Measurements from ENCODE around the gene C1orf210. TPM values are rescaled to one million over a fixed set of nuclear protein-coding genes. Genes with fewer than 3 reads are reported as not detected.

The C1orf210 gene
- total and polyA plus RNA-seq, 9 of the 15 experiments (the other 6 are each of a cell fraction or from before 2014, with no cell fraction given) = 0.21 TPM; not detected in 8

- no peak for TF ChIP-seq MAZ (CRISPR knock-in tag; conservative IDR thresholded peaks at IDR 0.05 in 1 of 2, IDR thresholded peaks at IDR 0.05 in 1 of 2)
- TF ChIP-seq HNRNPH1 (optimal IDR thresholded peaks at IDR 0.05; ENCODE audit: low read depth, low read length) = no peak
- TF ChIP-seq ZNF146 (CRISPR knock-in tag; IDR thresholded peaks at IDR 0.05; ENCODE audit: unreplicated experiment) = no peak
- TF ChIP-seq PHTF2 (CRISPR knock-in tag; IDR thresholded peaks at IDR 0.05) = no peak
- TF ChIP-seq EP400 (IDR thresholded peaks at IDR 0.05) = no peak
- TF ChIP-seq SMAD3 (CRISPR knock-in tag; conservative IDR thresholded peaks at IDR 0.05) = no peak
- TF ChIP-seq ZNF23 (CRISPR knock-in tag; IDR thresholded peaks at IDR 0.05) = no peak
- TF ChIP-seq CCAR2 (IDR thresholded peaks at IDR 0.05; ENCODE audit: low read depth, low read length) = no peak
- no peak for TF ChIP-seq OTX1 (CRISPR knock-in tag; IDR thresholded peaks at IDR 0.05)
- TF ChIP-seq PTBP1 (IDR thresholded peaks at IDR 0.05; ENCODE audit: low read depth, low read length) = no peak
- TF ChIP-seq FUS (optimal IDR thresholded peaks at IDR 0.05; ENCODE audit: low read depth, low read length) = no peak
- no peak for TF ChIP-seq MTA2 (IDR thresholded peaks at IDR 0.05; ENCODE audit: low read depth)
Observed at GRCh38 chr1:43253173-43253572, 32.2 kb downstream of the C1orf210 start (continued).

GRCh38 chr1:43252225-43252624, 33.2 kb downstream of the C1orf210 start:
- no peak overlapping the region for H3K27ac ChIP-seq (ENCODE audit: extremely low read depth, low read depth, low read length)
- in situ Hi-C loops (cut with MboI) = no loop called here
- no peak for TF ChIP-seq ZNF41 (CRISPR knock-in tag; conservative IDR thresholded peaks at IDR 0.05)
- TF ChIP-seq ZNF324 (CRISPR knock-in tag; IDR thresholded peaks at IDR 0.05) = no peak
- TF ChIP-seq, protein P1, sequence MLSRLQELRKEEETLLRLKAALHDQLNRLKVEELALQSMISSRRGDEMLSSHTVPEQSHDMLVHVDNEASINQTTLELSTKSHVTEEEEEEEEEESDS (CRISPR knock-in tag; IDR thresholded peaks at IDR 0.05) = no peak
- TF ChIP-seq IFI16 (CRISPR knock-in tag; IDR thresholded peaks at IDR 0.05) = no peak
- TF ChIP-seq, protein P2, sequence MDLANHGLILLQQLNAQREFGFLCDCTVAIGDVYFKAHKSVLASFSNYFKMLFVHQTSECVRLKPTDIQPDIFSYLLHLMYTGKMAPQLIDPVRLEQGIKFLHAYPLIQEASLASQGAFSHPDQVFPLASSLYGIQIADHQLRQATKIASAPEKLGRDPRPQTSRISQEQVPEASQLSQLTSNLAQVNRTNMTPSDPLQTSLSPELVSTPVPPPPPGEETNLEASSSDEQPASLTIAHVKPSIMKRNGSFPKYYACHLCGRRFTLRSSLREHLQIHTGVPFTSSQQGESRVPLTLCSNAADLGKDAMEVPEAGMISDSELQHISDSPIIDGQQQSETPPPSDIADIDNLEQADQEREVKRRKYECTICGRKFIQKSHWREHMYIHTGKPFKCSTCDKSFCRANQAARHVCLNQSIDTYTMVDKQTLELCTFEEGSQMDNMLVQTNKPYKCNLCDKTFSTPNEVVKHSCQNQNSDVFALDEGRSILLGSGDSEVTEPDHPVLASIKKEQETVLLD (IDR thresholded peaks at IDR 0.05) = no peak
- TF ChIP-seq, protein P3, sequence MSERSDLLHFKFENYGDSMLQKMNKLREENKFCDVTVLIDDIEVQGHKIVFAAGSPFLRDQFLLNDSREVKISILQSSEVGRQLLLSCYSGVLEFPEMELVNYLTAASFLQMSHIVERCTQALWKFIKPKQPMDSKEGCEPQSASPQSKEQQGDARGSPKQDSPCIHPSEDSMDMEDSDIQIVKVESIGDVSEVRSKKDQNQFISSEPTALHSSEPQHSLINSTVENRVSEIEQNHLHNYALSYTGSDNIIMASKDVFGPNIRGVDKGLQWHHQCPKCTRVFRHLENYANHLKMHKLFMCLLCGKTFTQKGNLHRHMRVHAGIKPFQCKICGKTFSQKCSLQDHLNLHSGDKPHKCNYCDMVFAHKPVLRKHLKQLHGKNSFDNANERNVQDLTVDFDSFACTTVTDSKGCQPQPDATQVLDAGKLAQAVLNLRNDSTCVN (CRISPR knock-in tag; IDR thresholded peaks at IDR 0.05) = no peak
- TF ChIP-seq ZNF354B (CRISPR knock-in tag; IDR thresholded peaks at IDR 0.05) = no peak

More at GRCh38 chr1:43252225-43252624, 33.2 kb downstream of the C1orf210 start:
- peak; percentile 11 for FAIRE-seq
- Histone ChIP-seq H3K4me1 (replicated peaks in 1 of 2; ENCODE audit: control insufficient read depth in 2 of 2, insufficient read depth in 2 of 2, low read length in 2 of 2) (no peaks in the 10 kb centered on the region), H3K27me3 (ENCODE audit: control insufficient read depth in 2 of 2, insufficient read depth in 2 of 2, low read length in 2 of 2) (peaks cover 6 to 41% of the 10 kb centered on the region in 2 experiments; a peak in 3 of 5 replicates), H3K4me3 (no peak overlapping the region), H3K9me1 (ENCODE audit: control insufficient read depth, insufficient read depth, low read length) (no peaks in the 10 kb centered on the region), H3K9ac (ENCODE audit: insufficient read depth in 1 of 2, low read depth in 2 of 2, low read length in 2 of 2) (no peak overlapping the region), H3K79me2 (ENCODE audit: control insufficient read depth, insufficient read depth, low read length) (no peaks in the 10 kb centered on the region), H3K9me3 (replicated peaks; ENCODE audit: control insufficient read depth, insufficient read depth, low read depth, low read length) (no peaks in the 10 kb centered on the region; the same call in 1 of the 2 replicates), H3K4me2 (ENCODE audit: insufficient read depth, low read length) (no peak overlapping the region), H4K20me1 (replicated peaks; ENCODE audit: control insufficient read depth, insufficient read depth, low read length) (no peaks in the 10 kb centered on the region), H3K36me3 (ENCODE audit: control insufficient read depth, insufficient read depth, low read length) (no peaks in the 10 kb centered on the region), H2AFZ (ENCODE audit: low read depth, low read length) (no peak overlapping the region)
- POLR2A ChIA-PET = no interaction called here
- intact Hi-C loops (cut with micrococcal nuclease) = no loop called here
- no TSS peak for BruUV-seq (replicated peaks)
- WGBS (ENCODE audit: insufficient coverage, low coverage, missing lambda C conversion rate) = 0% methylated on average over 1 of the region's 1 CpG
- no peak for DNase-seq (ENCODE audit: extremely low read depth in 1 of 4, low spot score in 3 of 4)
- CTCF ChIA-PET (ENCODE audit: low intra/inter-chr PET ratio) = no interaction called here
- ATAC-seq = no peak
